GM10266 (cell line): Measurements from ENCODE around the gene CCNL2.
"Not testable (repeated sequence)": the region's sequence is repeated elsewhere in the genome, so short reads cannot be mapped to it uniquely, and the experiment has no call there.

Experiments
- DNase-seq: peaks from one replicate; pipeline ENCODE4 v3.0.0; 2012; ENCODE audit errors: extremely low spot score
- TF ChIP-seq, protein P1 (sequence below): IDR thresholded peaks from 2 replicates; pipeline ENCODE4 v1.5.1; 2012; ENCODE audit warnings: mild to moderate bottlenecking, low read depth; ENCODE audit not compliant: control insufficient read depth, insufficient read depth; ENCODE audit errors: missing control alignments

The CCNL2 gene

DNA sequence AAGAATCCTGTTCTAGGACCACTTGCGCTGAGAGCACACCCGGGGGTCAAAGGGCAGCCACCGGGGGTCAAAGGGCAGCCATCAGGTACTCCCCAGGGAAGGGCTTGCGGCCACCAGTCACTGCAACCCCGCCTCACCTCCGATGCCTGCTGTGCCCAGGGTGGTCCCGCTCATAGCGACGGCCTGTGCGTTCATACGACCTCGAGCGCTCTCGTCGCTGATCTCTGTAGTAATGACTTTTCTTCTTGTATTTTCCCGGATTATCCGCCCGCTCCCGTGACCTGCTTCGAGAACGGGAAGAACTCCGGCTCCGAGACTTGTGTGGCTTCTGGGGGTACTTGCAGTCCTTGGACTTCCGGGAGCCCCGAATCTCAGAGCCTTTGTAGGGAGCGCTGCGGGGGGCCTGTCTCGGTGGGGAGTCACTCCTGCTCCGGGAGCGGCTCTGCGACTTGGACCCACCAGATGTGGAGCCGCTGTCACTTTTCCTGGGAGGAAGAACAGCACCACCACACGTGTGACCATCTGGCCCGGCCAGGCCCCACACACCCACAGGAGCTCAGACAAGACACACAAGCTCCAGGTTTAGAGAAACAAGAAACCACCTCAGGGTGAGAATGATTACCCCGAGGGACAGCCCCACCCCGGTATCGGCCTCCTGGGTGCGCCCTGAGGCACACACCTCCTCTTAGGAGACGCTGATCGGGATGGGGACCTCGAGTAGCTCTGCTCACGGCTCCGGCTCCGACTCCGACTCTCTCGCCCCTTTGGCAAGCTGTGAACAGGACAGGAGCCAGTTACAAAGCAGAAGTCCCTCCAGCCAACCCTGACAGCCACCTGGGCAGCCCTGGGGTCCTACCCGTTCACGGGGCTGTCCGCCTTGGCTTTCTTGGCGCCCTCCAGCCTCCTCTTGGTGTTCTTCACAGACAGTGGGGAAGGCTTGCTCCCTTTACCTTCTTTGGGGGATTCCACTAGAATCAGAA, 11.7 kb downstream of the CCNL2 start:
- TF ChIP-seq, protein P1, sequence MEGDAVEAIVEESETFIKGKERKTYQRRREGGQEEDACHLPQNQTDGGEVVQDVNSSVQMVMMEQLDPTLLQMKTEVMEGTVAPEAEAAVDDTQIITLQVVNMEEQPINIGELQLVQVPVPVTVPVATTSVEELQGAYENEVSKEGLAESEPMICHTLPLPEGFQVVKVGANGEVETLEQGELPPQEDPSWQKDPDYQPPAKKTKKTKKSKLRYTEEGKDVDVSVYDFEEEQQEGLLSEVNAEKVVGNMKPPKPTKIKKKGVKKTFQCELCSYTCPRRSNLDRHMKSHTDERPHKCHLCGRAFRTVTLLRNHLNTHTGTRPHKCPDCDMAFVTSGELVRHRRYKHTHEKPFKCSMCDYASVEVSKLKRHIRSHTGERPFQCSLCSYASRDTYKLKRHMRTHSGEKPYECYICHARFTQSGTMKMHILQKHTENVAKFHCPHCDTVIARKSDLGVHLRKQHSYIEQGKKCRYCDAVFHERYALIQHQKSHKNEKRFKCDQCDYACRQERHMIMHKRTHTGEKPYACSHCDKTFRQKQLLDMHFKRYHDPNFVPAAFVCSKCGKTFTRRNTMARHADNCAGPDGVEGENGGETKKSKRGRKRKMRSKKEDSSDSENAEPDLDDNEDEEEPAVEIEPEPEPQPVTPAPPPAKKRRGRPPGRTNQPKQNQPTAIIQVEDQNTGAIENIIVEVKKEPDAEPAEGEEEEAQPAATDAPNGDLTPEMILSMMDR: no peak
- DNase-seq: no peak

- no peak for DNase-seq
- TF ChIP-seq, protein P1: no peak
Observed at GRCh38 chr1:1385931-1386330, 13.2 kb downstream of the CCNL2 start.

GRCh38 chr1:1385339-1385738, 13.8 kb downstream of the CCNL2 start:
- DNase-seq: not testable (repeated sequence)

GRCh38 chr1:1381294-1381693, 17.8 kb downstream of the CCNL2 start:
- TF ChIP-seq, protein P1: no peak
- no peak for DNase-seq

- TF ChIP-seq, protein P1: no peak
- no peak for DNase-seq
Observed at GRCh38 chr1:1380860-1381259, 18.3 kb downstream of the CCNL2 start.

DNA sequence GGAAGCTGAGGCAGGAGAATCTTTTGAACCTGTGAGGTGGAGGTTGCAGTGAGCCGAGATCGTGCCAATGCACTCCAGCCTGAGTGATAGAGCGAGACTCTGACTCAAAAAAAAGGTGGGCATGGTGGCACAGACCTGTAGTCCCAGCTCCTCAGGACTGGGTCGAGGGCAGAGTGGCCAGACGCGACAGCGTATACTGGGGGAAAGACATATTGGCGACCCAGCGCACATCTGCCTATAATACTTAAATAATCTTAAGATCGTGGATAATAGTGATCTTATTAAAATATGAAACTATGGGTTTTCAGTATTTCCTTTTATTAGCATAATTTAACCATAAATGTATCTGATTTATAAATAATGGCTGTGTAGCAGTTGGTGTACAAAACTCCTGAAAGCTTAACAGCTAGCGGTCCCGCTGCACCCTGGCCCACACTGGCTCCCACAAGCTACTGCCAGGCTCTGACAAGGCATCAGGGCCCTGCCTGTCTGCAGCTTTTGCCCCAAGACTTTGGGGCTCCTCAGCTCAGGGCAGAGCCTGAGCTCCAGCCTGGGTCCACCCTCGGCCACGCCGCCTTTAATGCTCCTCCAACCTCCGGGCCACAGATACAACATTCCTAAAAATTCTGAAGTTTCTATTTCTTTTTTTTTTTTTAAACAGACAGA, 21.5 kb downstream of the CCNL2 start:
- no peak for DNase-seq
- TF ChIP-seq, protein P1: no peak

- no peak for DNase-seq
- TF ChIP-seq, protein P1: no peak
Observed at GRCh38 chr1:1376551-1377226, 22.4 kb downstream of the CCNL2 start.
